PC-3 (cell line): ENCODE measurements around the gene TNIP3. TPM values are rescaled to one million over a fixed set of nuclear protein-coding genes. Genes with fewer than 3 reads are reported as not detected.
"Not testable (repeated sequence)": the region's sequence is repeated elsewhere in the genome, so short reads cannot be mapped to it uniquely, and the experiment has no call there.

Experiments used
- ATAC-seq: fragments of 200-7000 bp; cut with Tn5 transposase; 2 replicates; pipeline ENCODE4 v1.9.1; 2020; ENCODE audit warnings: mild to moderate bottlenecking, moderate library complexity
- BruUV-seq: library from RNA; stranded (reverse); fragments of 400-500 nt; replicated peaks from 2 replicates; lab custom pipeline; 2021; lab: Mats Ljungman, UMichigan
- CTCF ChIA-PET: fragments of 300-600 bp; sonication (Branson Sonifier 250); formaldehyde crosslinking; loops from one replicate; lab custom pipeline; 2022; ENCODE audit warnings: antibody characterized with exemption; lab: Charles Lee
- POLR2A ChIA-PET: fragments of 300-600 bp; sonication (Branson Sonifier 250); formaldehyde crosslinking; loops from one replicate; lab custom pipeline; 2022; ENCODE audit warnings: antibody characterized with exemption; ENCODE audit not compliant: unreplicated experiment; lab: Charles Lee
- DNase-seq: peaks from one replicate; pipeline ENCODE4 v3.0.0-alpha.2; 2015
- H2AFZ ChIP-seq: fragments of 300-600 bp; sonication (generic); 2 replicates; pipeline ENCODE4 v1.6.0; 2016; ENCODE audit warnings: antibody characterized with exemption, low read length
- H3F3A ChIP-seq: fragments of 300-600 bp; sonication (generic); one replicate; pipeline ENCODE4 v1.6.0; 2017; ENCODE audit warnings: antibody characterized with exemption, low read length, control low read depth, mild to moderate bottlenecking; ENCODE audit not compliant: unreplicated experiment
- H3K27ac ChIP-seq: fragments of 300-600 bp; sonication (generic); 2 replicates; pipeline ENCODE4 v1.5.1; 2016; ENCODE audit warnings: mild to moderate bottlenecking, low read length
- H3K27me3 ChIP-seq: fragments of 300-600 bp; sonication (generic); 2 replicates; pipeline ENCODE4 v1.6.1; 2016; ENCODE audit warnings: low read length, mixed read lengths
- H3K36me3 ChIP-seq: fragments of 300-600 bp; sonication (generic); 2 replicates; pipeline ENCODE4 v1.6.1; 2016; ENCODE audit warnings: low read depth, mixed run types, low read length, mixed read lengths
- H3K4me1 ChIP-seq: fragments of 300-600 bp; sonication (generic); 2 replicates; pipeline ENCODE4 v1.5.1; 2016; ENCODE audit warnings: low read length; ENCODE audit not compliant: insufficient read depth
- H3K4me2 ChIP-seq: fragments of 300-600 bp; sonication (generic); 2 replicates; pipeline ENCODE4 v1.6.0; 2016; ENCODE audit warnings: low read length
- H3K4me3 ChIP-seq: fragments of 300-600 bp; sonication (generic); 2 replicates; pipeline ENCODE4 v1.5.1; 2016; ENCODE audit warnings: mild to moderate bottlenecking, low read length, mixed read lengths
- H3K79me2 ChIP-seq: fragments of 300-600 bp; sonication (generic); 2 replicates; pipeline ENCODE4 v1.6.1; 2017; ENCODE audit warnings: low read length, mixed read lengths
- H3K9ac ChIP-seq: fragments of 300-600 bp; sonication (generic); 2 replicates; pipeline ENCODE4 v1.6.0; 2016; ENCODE audit warnings: mild to moderate bottlenecking, low read length
- H3K9me2 ChIP-seq: fragments of 300-600 bp; sonication (generic); replicated peaks from 2 replicates; pipeline ENCODE4 v1.6.1; 2016; ENCODE audit warnings: mixed run types, low read length, mixed read lengths
- H3K9me3 ChIP-seq: fragments of 300-600 bp; sonication (generic); 2 replicates; pipeline ENCODE4 v1.6.1; 2016; ENCODE audit warnings: low read length, mixed read lengths
- H4K20me1 ChIP-seq: fragments of 300-600 bp; sonication (generic); 2 replicates; pipeline ENCODE4 v1.6.1; 2016; ENCODE audit warnings: low read length, mixed read lengths
- CTCF ChIP-seq: fragments of 300-600 bp; sonication (generic); conservative IDR thresholded peaks from 2 replicates; pipeline ENCODE4 v1.5.1; 2017; ENCODE audit warnings: antibody characterized with exemption, low read depth, mild to moderate bottlenecking, low read length
- EZH2 ChIP-seq: fragments of 300-600 bp; sonication (generic); IDR thresholded peaks from one replicate; pipeline ENCODE4 v1.6.1; 2017; ENCODE audit warnings: antibody characterized with exemption, mild to moderate bottlenecking, low read length; ENCODE audit not compliant: unreplicated experiment
- EZH2phosphoT487 ChIP-seq: fragments of 300-600 bp; sonication (generic); IDR thresholded peaks from 2 replicates; pipeline ENCODE4 v1.6.1; 2018; ENCODE audit warnings: mild to moderate bottlenecking, antibody characterized with exemption, low read length, borderline replicate concordance
- intact Hi-C: fragments of 100-400 bp; cut with micrococcal nuclease; formaldehyde crosslinking; loops from 2 replicates; pipeline ENCODE4 v1.9.0; 2023
- total RNA-seq: library from RNA; depleted of rRNA; stranded (reverse); fragments of >200 nt; gene quantifications from 2 replicates; pipeline ENCODE4 v1.2.3, GENCODE V29; 2014

The TNIP3 gene
- total RNA-seq, 1 experiment from 2014 or later, result not detected

DNA sequence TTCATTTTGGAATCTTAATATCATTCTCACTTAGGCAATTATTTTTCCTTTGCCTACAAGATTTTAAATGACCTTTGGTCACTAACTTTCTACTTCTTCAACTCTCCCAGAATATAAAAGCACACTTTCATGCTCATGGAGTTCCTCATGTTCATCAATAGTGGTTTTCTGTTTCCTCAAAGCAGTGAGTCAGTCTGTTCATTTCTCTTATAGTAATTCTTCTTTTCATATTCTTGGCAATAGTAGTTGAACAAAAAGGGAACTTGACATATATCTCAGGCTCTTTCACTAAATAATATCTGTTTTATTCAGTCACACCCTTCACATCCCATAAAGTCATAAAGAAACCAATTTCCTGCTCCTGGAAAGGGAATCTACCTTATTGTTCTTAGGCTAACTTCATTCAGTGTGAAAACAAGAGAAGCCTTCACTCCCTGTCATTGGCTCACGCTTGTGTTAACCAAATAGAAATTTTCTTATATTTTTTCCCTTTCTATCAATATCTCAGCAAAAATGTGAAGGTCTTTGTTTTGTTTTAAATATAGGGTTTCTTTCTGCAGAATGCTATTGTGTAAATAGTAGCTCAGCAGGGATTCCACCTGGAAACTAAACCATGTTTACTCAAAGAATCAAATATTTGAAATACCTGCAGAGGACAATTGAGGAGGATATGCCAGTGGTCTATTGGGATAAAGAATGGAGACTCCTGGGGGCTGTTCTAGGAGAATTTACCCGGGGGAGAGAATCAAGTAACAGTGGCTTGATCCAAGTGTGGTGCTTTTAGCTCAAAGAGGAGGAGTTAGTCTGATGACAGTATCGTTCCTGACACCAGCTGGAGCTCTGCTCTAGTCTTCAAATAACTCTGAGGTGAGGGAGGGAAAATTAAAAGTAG lies 13.4 kb upstream of the TNIP3 start:
- Histone ChIP-seq H3K4me1 (0 out of 2 replicates have a peak, but pooled peaks cover 4% of the 10 kb centered on the region), H3K9me2 (no peaks in the 10 kb centered on the region), H3K27me3 (peaks cover 8% of the 10 kb centered on the region; the same call in 1 of the 2 replicates), H4K20me1 (no peaks in the 10 kb centered on the region), H3K27ac (no peak overlapping the region), H3K9ac (no peak overlapping the region), H3K9me3 (no peaks in the 10 kb centered on the region), H3K36me3 (no peaks in the 10 kb centered on the region), H3F3A (no peaks in the 10 kb centered on the region), H3K4me2 (no peak overlapping the region), H3K79me2 (no peaks in the 10 kb centered on the region), H3K4me3 (no peak overlapping the region), H2AFZ (no peak overlapping the region)
- POLR2A ChIA-PET, result no interaction called here
- CTCF ChIA-PET, result no interaction called here
- no TSS peak for BruUV-seq
- no peak for DNase-seq
- TF ChIP-seq EZH2phosphoT487, result no peak
- no peak for TF ChIP-seq EZH2
- ATAC-seq, result no peak
- intact Hi-C loops, result no loop called here

DNA sequence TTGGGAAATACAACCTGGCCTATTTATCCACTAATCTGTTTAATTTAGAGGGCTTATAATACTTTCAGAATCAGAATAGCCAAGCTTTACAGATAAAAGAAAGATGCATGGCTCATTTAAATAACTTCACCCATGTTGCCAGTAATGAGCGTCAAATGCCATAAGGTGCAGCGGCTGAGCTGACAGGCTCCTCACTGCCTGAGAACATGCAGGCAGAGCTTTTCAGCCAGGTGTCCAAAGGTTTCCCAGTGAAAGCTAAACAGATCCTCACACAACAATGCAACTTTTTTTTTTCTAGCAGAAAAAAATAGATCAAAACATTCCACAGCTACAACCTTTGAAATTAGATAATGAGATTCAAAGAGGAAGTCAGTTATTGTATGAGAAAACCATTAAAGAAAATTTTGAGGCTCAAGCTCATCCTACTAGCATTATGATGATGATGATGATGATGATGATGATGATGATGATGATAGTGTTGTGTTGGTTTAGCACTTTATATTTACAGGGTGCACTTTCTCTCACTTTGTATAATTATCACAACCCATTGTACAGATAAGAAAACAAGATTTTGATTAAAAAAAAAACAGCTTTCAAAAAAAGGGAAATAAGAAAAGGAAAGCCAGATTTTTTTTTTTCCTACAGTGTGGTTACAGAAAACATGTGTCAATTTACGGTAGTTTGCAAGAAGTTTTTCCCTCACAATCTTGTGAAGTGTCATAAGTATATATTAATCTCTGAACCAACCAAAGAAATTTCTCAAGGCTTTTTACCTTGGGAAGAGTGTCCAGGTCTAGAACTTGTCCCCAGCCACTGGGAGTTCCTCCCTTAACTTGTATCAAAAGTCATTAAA lies 12.2 kb upstream of the TNIP3 start:
- H3K9ac ChIP-seq, result no peak overlapping the region
- H3K4me2 ChIP-seq, result no peak overlapping the region
- ATAC-seq, result no peak
- H2AFZ ChIP-seq, result no peak overlapping the region
- H3F3A ChIP-seq, result no peaks in the 10 kb centered on the region
- no peaks in the 10 kb centered on the region for H3K36me3 ChIP-seq
- H3K9me3 ChIP-seq, result no peaks in the 10 kb centered on the region
- H3K27ac ChIP-seq, result no peak overlapping the region
- BruUV-seq, result no TSS peak
- ChIA-PET POLR2A (no interaction called here), CTCF (no interaction called here)
- TF ChIP-seq CTCF (no peak), EZH2 (no peak), EZH2phosphoT487 (no peak)
- intact Hi-C loops, result no loop called here
- H4K20me1 ChIP-seq, result no peaks in the 10 kb centered on the region
- H3K79me2 ChIP-seq, result no peaks in the 10 kb centered on the region
- peaks cover 9% of the 10 kb centered on the region; the same call in 1 of the 2 replicates for H3K27me3 ChIP-seq
- no peaks in the 10 kb centered on the region for H3K9me2 ChIP-seq
- DNase-seq, result no peak
- H3K4me1 ChIP-seq, result no peaks in the 10 kb centered on the region
- no peak overlapping the region for H3K4me3 ChIP-seq

DNA sequence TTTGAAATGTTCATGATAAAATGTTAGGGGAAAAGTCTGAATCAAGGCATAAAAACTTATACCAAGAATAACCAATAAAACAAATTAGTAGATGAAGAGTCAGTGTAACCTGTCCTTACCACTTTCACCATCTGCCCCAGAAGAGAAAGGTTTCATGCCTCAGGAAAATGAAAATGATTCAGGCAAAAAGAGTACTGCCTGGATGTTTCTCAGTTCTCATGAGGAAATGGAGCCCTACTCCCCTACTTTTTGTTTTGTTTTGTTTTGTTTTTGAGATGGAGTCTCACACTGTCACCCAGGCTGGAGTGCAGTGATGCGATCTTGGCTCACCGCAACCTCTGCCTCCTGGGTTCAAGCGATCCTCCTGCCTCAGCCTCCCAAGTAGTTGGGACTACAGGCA lies 7.4 kb upstream of the TNIP3 start:
- H3K9ac ChIP-seq, H3K36me3 ChIP-seq, H3K79me2 ChIP-seq, H3K4me2 ChIP-seq, H3K4me3 ChIP-seq, DNase-seq, POLR2A ChIA-PET, H3K4me1 ChIP-seq, BruUV-seq, H2AFZ ChIP-seq, H3F3A ChIP-seq, H3K9me2 ChIP-seq, CTCF ChIA-PET, H3K9me3 ChIP-seq, ATAC-seq, intact Hi-C loops, H3K27ac ChIP-seq, H4K20me1 ChIP-seq: not testable (repeated sequence)
- peaks cover 16% of the 10 kb centered on the region; the same call in 1 of the 2 replicates for H3K27me3 ChIP-seq
